Activated B cell treated with CpG ODN at 0.5 μM for 24 hours (primary cell): ENCODE data around the gene HID1. TPM values are rescaled to one million over a fixed set of nuclear protein-coding genes. Genes with fewer than 3 reads are reported as not detected.
A peak's percentile ranks its signal among the peaks of the same experiment; 100 is the strongest.
"Not testable (repeated sequence)": the region's sequence is repeated elsewhere in the genome, so short reads cannot be mapped to it uniquely, and the experiment has no call there.

Experiments used
- ATAC-seq: fragments of 200-7000 bp; cut with Tn5 transposase; one replicate; pipeline ENCODE4 v1.10.0; 2021; ENCODE audit warnings: low read depth, mild to moderate bottlenecking, moderate library complexity
- CTCF ChIA-PET: fragments of 350-600 bp; sonication (Branson Sonifier 250); formaldehyde crosslinking; loops from one replicate; lab custom pipeline; 2021; ENCODE audit warnings: antibody characterized with exemption; lab: Charles Lee
- POLR2A ChIA-PET: fragments of 350-600 bp; sonication (Branson Sonifier 250); formaldehyde crosslinking; loops from one replicate; lab custom pipeline; 2021; ENCODE audit warnings: antibody characterized with exemption; lab: Charles Lee
- DNase-seq: peaks from one replicate; pipeline ENCODE4 v3.0.0; 2022
- H3K27ac Mint-ChIP-seq: one replicate; pipeline ENCODE4 v1.8.0; 2020; ENCODE audit warnings: mixed read lengths
- H3K27me3 Mint-ChIP-seq: one replicate; pipeline ENCODE4 v1.8.0; 2021; ENCODE audit warnings: mixed read lengths
- H3K36me3 Mint-ChIP-seq: one replicate; pipeline ENCODE4 v1.8.0; 2021; ENCODE audit warnings: low read depth, mixed read lengths
- H3K4me1 Mint-ChIP-seq: one replicate; pipeline ENCODE4 v1.8.0; 2021; ENCODE audit warnings: mixed read lengths
- H3K4me3 Mint-ChIP-seq: one replicate; pipeline ENCODE4 v1.8.0; 2020; ENCODE audit warnings: mild to moderate bottlenecking, mixed read lengths
- H3K9me3 Mint-ChIP-seq: one replicate; pipeline ENCODE4 v1.8.0; 2020; ENCODE audit warnings: mixed read lengths
- intact Hi-C: fragments of 100-400 bp; cut with micrococcal nuclease; formaldehyde crosslinking; loops from one replicate; pipeline ENCODE4 v1.15.1; 2024
- total RNA-seq: library from RNA; stranded (reverse); gene quantifications from 2 replicates; pipeline ENCODE4 v1.2.3, GENCODE V29; 2022
- TF ChIP-seq, protein P1 (sequence below): fragments of 200-600 bp; IDR thresholded peaks from one replicate; pipeline ENCODE4 v1.8.0; 2022; ENCODE audit warnings: antibody characterized with exemption, mild to moderate bottlenecking

HID1 gene
- total RNA-seq, 1 donor from 2014 or later: 2.1 TPM

DNA sequence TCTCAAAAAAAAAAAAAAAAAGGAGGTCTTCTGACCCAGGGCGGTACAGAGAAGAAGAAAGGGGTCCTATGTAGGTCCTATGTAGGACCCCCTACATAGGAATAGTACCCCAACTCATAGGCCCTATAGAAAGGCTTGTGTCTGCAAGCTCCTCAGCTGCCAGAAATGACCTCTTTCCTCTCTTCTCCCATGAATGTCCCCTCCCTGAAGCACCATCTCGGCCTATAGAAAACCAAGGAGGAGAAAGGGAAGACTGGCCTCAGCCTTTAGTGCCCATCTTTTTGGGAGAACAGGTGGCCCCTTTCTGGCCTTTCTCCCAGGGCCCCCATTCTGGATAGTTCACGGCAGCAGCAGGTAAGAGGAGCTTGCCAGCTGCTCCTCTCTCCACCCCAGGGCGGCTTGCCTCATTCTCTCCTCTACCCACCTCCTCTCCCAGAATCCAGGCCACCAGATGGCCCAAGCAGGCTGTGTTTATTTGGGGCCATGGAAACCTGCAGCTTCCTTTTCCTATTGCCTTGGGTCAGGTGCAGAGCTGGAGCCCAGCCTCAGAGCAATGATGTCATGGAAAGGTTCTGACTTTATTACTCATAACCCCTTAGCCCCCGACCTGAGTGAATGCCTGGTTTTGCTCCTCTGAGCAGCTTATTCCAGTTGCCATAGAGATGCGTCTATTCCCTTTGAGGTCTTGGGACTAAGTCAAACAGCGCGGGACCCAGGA lies 38.3 kb upstream of the HID1 start:
- peaks cover 14% of the 10 kb centered on the region for H3K36me3 Mint-ChIP-seq
- H3K27ac Mint-ChIP-seq: peak overlapping the region; percentile 53
- ATAC-seq: no peak
- H3K4me3 Mint-ChIP-seq: peak overlapping the region; percentile 41
- H3K27me3 Mint-ChIP-seq: peaks cover 2% of the 10 kb centered on the region
- intact Hi-C loops: no loop called here
- CTCF ChIA-PET: interaction anchor here (0.7 to 3.7 kb wide), 6 partner anchors 23 to 250 kb away, joined by 3 to 33 read pairs (median 3); partner anchors contain the start of genes ATP5PD, KCTD2 and NT5C
- no peaks in the 10 kb centered on the region for H3K9me3 Mint-ChIP-seq
- POLR2A ChIA-PET: interaction anchor here (0.7 to 2.8 kb wide), 3 partner anchors 21 to 278 kb away, joined by 3 to 23 read pairs (median 4); partner anchors contain the start of genes CDR2L and SLC25A19
- peaks cover 29% of the 10 kb centered on the region for H3K4me1 Mint-ChIP-seq
- TF ChIP-seq, protein P1, sequence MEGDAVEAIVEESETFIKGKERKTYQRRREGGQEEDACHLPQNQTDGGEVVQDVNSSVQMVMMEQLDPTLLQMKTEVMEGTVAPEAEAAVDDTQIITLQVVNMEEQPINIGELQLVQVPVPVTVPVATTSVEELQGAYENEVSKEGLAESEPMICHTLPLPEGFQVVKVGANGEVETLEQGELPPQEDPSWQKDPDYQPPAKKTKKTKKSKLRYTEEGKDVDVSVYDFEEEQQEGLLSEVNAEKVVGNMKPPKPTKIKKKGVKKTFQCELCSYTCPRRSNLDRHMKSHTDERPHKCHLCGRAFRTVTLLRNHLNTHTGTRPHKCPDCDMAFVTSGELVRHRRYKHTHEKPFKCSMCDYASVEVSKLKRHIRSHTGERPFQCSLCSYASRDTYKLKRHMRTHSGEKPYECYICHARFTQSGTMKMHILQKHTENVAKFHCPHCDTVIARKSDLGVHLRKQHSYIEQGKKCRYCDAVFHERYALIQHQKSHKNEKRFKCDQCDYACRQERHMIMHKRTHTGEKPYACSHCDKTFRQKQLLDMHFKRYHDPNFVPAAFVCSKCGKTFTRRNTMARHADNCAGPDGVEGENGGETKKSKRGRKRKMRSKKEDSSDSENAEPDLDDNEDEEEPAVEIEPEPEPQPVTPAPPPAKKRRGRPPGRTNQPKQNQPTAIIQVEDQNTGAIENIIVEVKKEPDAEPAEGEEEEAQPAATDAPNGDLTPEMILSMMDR: no peak
- DNase-seq: no peak

DNA sequence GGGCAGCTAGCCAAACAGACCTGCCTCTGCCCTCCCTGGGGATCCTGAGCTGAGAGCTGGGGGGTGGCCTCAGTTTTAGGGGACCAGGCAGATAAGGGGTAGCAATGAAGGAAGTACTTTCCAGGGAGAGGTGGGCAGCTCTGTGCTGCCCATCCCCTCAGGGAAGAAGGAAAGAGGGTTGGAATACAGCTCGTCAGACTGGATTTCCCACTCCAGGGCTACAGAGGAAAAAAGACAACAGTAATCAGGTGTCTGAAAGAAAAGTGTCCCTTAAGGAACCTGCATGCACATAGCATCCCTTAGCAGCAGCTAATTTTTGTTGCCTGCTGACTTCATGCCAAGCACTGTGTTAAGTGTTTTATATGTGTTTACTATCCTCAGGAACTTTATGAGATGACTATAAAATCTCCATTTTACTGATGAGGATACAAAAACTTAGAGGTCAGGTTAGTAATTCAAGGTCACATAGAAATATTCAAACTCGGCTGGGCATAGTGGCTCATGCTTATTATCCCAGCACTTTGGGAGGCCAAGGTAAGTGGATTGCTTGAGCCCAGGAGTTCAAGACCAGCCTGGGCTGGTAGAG lies 36.7 kb upstream of the HID1 start:
- DNase-seq (no peak), ATAC-seq (no peak)
- TF ChIP-seq, protein P1: no peak
- intact Hi-C loops: no loop called here
- CTCF ChIA-PET: no interaction called here
- Mint-ChIP-seq H3K4me1 (peaks cover 19% of the 10 kb centered on the region), H3K27me3 (peaks cover 4% of the 10 kb centered on the region), H3K27ac (no peak overlapping the region), H3K4me3 (no peak overlapping the region), H3K36me3 (peaks cover 6% of the 10 kb centered on the region), H3K9me3 (no peaks in the 10 kb centered on the region)
- POLR2A ChIA-PET: interaction anchor here (0.7 kb wide), 2 partner anchors 218 to 220 kb away, joined by 3 to 6 read pairs; no protein-coding TSS in a partner anchor

DNA sequence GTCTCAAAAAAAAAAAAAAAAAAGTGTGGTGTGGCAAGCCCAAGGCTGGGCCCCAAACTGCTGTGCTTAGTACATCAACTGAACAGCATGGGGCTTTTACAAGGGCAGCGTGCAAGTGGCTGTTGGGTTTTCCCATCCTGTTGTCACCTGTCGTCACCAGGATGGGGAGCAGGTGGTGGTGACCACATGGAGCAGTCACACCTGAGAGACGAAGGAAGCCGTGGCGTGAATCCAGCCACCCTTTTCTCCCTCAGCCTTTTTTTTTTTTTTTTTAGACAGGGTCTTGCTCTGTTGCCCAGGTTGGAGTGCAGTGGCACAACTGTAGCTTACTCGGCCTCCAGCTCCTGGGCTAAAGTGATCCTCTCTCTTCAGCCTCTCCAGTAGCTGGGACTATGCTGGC lies 35.8 kb upstream of the HID1 start:
- H3K27me3 Mint-ChIP-seq: peaks cover 4% of the 10 kb centered on the region
- ChIA-PET POLR2A (interaction anchor here (0.7 kb wide), 1 partner anchor 221 kb away, joined by 3 read pairs; no protein-coding TSS in a partner anchor), CTCF (interaction anchor here (1.0 kb wide), 1 partner anchor 47 kb away, joined by 3 read pairs; no protein-coding TSS in a partner anchor)
- peaks cover 4% of the 10 kb centered on the region for H3K36me3 Mint-ChIP-seq
- intact Hi-C loops: no loop called here
- peaks cover 13% of the 10 kb centered on the region for H3K4me1 Mint-ChIP-seq
- H3K9me3 Mint-ChIP-seq: no peaks in the 10 kb centered on the region
- ATAC-seq (no peak), DNase-seq (no peak)
- H3K4me3 Mint-ChIP-seq: no peak overlapping the region
- no peak overlapping the region for H3K27ac Mint-ChIP-seq
- TF ChIP-seq, protein P1: no peak

DNA sequence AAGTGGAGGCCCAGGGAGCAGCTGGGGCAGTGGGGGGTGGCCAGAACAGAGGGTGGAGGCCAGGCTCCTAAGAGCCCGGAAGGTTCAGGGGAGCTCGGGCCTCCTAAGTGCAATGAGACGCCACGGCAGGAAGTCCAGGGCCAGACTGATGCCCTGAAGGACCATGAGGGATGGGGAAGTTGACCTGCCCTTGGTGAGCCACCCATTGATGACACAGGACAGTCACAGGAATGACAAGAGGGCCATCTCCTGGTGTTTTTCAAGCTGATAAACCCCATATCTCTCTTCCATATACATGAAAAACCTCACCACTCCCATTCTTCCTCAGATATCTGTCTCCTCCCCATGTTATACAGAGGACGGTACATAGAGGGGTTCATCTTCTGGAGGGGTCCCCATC lies 34.1 kb upstream of the HID1 start:
- DNase-seq (no peak), ATAC-seq (no peak)
- Mint-ChIP-seq H3K4me1 (no peaks in the 10 kb centered on the region), H3K27me3 (peaks cover 5% of the 10 kb centered on the region), H3K27ac (no peak overlapping the region), H3K36me3 (no peaks in the 10 kb centered on the region), H3K4me3 (no peak overlapping the region), H3K9me3 (no peaks in the 10 kb centered on the region)
- TF ChIP-seq, protein P1: no peak
- intact Hi-C loops: no loop called here
- POLR2A ChIA-PET: interaction anchor here (0.7 kb wide), 3 partner anchors 70 to 154 kb away, joined by 3 to 5 read pairs (median 5); no protein-coding TSS in a partner anchor
- CTCF ChIA-PET: interaction anchor here (2.0 kb wide), 1 partner anchor 45 kb away, joined by 7 read pairs; no protein-coding TSS in a partner anchor

DNA sequence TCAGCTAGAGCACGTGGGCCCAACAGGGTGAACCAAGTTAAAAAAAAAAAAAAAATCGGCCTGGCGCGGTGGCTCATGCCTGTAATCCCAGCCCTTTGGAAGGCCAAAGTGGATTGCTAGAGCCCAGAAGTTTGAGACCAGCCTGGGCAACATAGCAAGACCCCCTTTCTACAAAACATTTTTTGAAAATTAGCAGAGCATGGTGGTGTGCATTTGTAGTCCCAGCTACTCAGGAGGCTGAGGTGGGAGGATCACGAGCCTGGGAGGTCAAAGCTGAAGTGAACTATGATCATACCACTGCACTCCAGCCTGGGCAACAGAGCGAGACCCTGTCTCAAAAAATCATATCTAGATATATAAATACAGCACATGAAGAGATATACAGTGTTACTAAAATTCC lies 33.5 kb upstream of the HID1 start:
- H3K27me3 Mint-ChIP-seq, H3K4me3 Mint-ChIP-seq, ATAC-seq, H3K36me3 Mint-ChIP-seq, H3K9me3 Mint-ChIP-seq, intact Hi-C loops, H3K4me1 Mint-ChIP-seq, DNase-seq, H3K27ac Mint-ChIP-seq: not testable (repeated sequence)
- ChIA-PET CTCF (interaction anchor here (2.0 kb wide), 1 partner anchor 44 kb away, joined by 7 read pairs; no protein-coding TSS in a partner anchor), POLR2A (interaction anchor here (0.7 kb wide), 1 partner anchor 140 kb away, joined by 5 read pairs; no protein-coding TSS in a partner anchor)
